Type B pancreatic cell (in vitro differentiated cells): ENCODE data around the gene IQGAP2. TPM values are rescaled to one million over a fixed set of nuclear protein-coding genes. Genes with fewer than 3 reads are reported as not detected.

ENCODE experiments used
- DNase-seq: peaks from one replicate; pipeline ENCODE4 v3.0.0; 2021; ENCODE audit warnings: mixed read lengths; ENCODE audit not compliant: unreplicated experiment; ENCODE audit errors: extremely low spot score
- H3K27ac Mint-ChIP-seq: 2 replicates; pipeline ENCODE4 v1.8.0; 2021; ENCODE audit warnings: mild to moderate bottlenecking, mixed read lengths
- H3K27me3 Mint-ChIP-seq: 2 replicates; pipeline ENCODE4 v1.8.0; 2021; ENCODE audit warnings: mixed read lengths
- H3K36me3 Mint-ChIP-seq: 2 replicates; pipeline ENCODE4 v1.8.0; 2021; ENCODE audit warnings: mixed read lengths
- H3K4me1 Mint-ChIP-seq: one replicate; pipeline ENCODE4 v1.8.0; 2021; ENCODE audit warnings: mixed read lengths; ENCODE audit not compliant: unreplicated experiment
- H3K4me3 Mint-ChIP-seq: 2 replicates; pipeline ENCODE4 v1.8.0; 2021; ENCODE audit warnings: mild to moderate bottlenecking, mixed read lengths
- H3K9me3 Mint-ChIP-seq: 2 replicates; pipeline ENCODE4 v1.8.0; 2021; ENCODE audit warnings: mixed read lengths
- total RNA-seq: library from RNA; stranded (reverse); gene quantifications from 2 replicates; pipeline ENCODE4 v1.2.1, GENCODE V29; 2021; ENCODE audit warnings: low replicate concordance
- TF ChIP-seq, protein P1 (sequence below): fragments of 200-600 bp; sonication (generic); conservative IDR thresholded peaks from 2 replicates; pipeline ENCODE4 v1.5.0; 2021; ENCODE audit warnings: antibody characterized with exemption, mild to moderate bottlenecking

The IQGAP2 gene
- total RNA-seq, 1 donor from 2014 or later, result 24.7 TPM

GRCh38 chr5:76419597-76420298, 16.7 kb downstream of the IQGAP2 start:
- no peaks in the 10 kb centered on the region for H3K27me3 Mint-ChIP-seq
- no peaks in the 10 kb centered on the region for H3K36me3 Mint-ChIP-seq
- peaks cover 25% of the 10 kb centered on the region for H3K4me1 Mint-ChIP-seq
- H3K4me3 Mint-ChIP-seq, result no peak overlapping the region
- no peak overlapping the region for H3K27ac Mint-ChIP-seq
- TF ChIP-seq, protein P1, sequence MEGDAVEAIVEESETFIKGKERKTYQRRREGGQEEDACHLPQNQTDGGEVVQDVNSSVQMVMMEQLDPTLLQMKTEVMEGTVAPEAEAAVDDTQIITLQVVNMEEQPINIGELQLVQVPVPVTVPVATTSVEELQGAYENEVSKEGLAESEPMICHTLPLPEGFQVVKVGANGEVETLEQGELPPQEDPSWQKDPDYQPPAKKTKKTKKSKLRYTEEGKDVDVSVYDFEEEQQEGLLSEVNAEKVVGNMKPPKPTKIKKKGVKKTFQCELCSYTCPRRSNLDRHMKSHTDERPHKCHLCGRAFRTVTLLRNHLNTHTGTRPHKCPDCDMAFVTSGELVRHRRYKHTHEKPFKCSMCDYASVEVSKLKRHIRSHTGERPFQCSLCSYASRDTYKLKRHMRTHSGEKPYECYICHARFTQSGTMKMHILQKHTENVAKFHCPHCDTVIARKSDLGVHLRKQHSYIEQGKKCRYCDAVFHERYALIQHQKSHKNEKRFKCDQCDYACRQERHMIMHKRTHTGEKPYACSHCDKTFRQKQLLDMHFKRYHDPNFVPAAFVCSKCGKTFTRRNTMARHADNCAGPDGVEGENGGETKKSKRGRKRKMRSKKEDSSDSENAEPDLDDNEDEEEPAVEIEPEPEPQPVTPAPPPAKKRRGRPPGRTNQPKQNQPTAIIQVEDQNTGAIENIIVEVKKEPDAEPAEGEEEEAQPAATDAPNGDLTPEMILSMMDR, result no peak
- no peaks in the 10 kb centered on the region for H3K9me3 Mint-ChIP-seq
- DNase-seq, result no peak

DNA sequence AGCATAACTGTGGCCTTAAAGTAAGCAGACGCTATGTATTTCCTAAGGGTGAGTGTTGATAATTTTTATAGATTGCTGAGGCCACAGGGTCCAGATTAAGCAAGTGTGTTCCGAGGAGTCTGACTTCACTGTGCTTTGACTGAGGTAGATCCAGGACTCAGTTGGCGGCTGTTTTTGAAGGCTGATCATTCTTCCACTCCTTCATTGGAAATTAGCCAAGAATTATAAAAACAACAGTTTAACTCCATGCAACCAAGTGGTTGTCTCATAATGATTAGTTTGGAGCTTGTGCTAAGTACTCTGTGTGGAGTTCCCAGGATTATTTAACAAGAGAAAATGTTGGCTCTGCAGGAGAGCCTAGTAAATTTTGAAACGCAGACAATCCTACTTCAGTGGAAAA, 19.1 kb downstream of the IQGAP2 start:
- Mint-ChIP-seq H3K9me3 (no peaks in the 10 kb centered on the region), H3K4me3 (no peak overlapping the region), H3K4me1 (peaks cover 45% of the 10 kb centered on the region), H3K27ac (no peak overlapping the region), H3K27me3 (no peaks in the 10 kb centered on the region), H3K36me3 (no peaks in the 10 kb centered on the region)
- DNase-seq, result no peak
- TF ChIP-seq, protein P1, result no peak

- DNase-seq, result no peak
- H3K36me3 Mint-ChIP-seq, result no peaks in the 10 kb centered on the region
Observed at GRCh38 chr5:76422742-76423141, 19.7 kb downstream of the IQGAP2 start.

DNA sequence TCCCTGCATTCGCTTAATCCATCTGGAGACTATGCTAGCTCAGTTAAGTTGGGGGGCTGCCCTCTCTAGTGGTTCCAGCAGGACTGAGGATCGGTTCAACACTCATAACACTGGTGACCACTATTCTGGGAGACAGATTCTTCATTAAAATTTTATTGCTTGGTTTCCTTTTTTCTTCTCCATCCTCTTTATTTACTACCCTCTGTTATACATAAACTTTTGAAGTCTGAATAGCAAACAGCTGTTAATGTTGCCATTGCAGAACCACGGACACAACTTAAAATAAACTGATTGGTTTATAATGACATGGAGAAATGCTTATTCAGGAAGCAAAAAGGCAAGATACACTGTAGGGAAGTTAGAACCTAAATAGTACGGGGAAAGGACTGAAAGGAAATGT, 22.1 kb downstream of the IQGAP2 start:
- Mint-ChIP-seq H3K4me3 (no peak overlapping the region), H3K9me3 (no peaks in the 10 kb centered on the region), H3K4me1 (peaks cover 51% of the 10 kb centered on the region), H3K27me3 (no peaks in the 10 kb centered on the region), H3K36me3 (no peaks in the 10 kb centered on the region), H3K27ac (no peak overlapping the region)
- no peak for DNase-seq
- TF ChIP-seq, protein P1, result no peak

More at GRCh38 chr5:76422742-76423141, 19.7 kb downstream of the IQGAP2 start:
- TF ChIP-seq, protein P1, result no peak
- no peaks in the 10 kb centered on the region for H3K9me3 Mint-ChIP-seq
- H3K27ac Mint-ChIP-seq, result no peak overlapping the region
- H3K27me3 Mint-ChIP-seq, result no peaks in the 10 kb centered on the region
- H3K4me1 Mint-ChIP-seq, result peaks cover 50% of the 10 kb centered on the region
- no peak overlapping the region for H3K4me3 Mint-ChIP-seq

GRCh38 chr5:76425928-76426804, 23.1 kb downstream of the IQGAP2 start:
- no peak overlapping the region for H3K27ac Mint-ChIP-seq
- H3K4me1 Mint-ChIP-seq, result peaks cover 44% of the 10 kb centered on the region
- peak overlapping the region; percentile 41 for H3K4me3 Mint-ChIP-seq

More at GRCh38 chr5:76425928-76426804, 23.1 kb downstream of the IQGAP2 start:
- Mint-ChIP-seq H3K9me3 (no peaks in the 10 kb centered on the region), H3K36me3 (no peaks in the 10 kb centered on the region), H3K27me3 (no peaks in the 10 kb centered on the region)
- DNase-seq, result no peak
- TF ChIP-seq, protein P1, result no peak
